ENCODE results near the gene FOXO3.

- TF ChIP-seq, protein P1, sequence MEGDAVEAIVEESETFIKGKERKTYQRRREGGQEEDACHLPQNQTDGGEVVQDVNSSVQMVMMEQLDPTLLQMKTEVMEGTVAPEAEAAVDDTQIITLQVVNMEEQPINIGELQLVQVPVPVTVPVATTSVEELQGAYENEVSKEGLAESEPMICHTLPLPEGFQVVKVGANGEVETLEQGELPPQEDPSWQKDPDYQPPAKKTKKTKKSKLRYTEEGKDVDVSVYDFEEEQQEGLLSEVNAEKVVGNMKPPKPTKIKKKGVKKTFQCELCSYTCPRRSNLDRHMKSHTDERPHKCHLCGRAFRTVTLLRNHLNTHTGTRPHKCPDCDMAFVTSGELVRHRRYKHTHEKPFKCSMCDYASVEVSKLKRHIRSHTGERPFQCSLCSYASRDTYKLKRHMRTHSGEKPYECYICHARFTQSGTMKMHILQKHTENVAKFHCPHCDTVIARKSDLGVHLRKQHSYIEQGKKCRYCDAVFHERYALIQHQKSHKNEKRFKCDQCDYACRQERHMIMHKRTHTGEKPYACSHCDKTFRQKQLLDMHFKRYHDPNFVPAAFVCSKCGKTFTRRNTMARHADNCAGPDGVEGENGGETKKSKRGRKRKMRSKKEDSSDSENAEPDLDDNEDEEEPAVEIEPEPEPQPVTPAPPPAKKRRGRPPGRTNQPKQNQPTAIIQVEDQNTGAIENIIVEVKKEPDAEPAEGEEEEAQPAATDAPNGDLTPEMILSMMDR (IDR thresholded peaks at IDR 0.05; ENCODE audit: low read depth, low read length, poor library complexity, severe bottlenecking), result no peak
- no peak for TF ChIP-seq EZH2phosphoT487 (IDR thresholded peaks at IDR 0.05; ENCODE audit: borderline replicate concordance, low read length)
Observed at GRCh38 chr6:108582618-108583017, 21.9 kb downstream of the FOXO3 start.

Measured in DOHH2 (cell line).